GM12878 (cell line): ENCODE measurements around the gene IL4I1. TPM values are rescaled to one million over a fixed set of nuclear protein-coding genes. Genes with fewer than 3 reads are reported as not detected.

ENCODE experiments used
- BCL11A ChIP-seq: IDR thresholded peaks from 2 replicates; pipeline ENCODE4 v1.6.1; 2011; ENCODE audit warnings: low read depth, low read length
- CBX5 ChIP-seq: sonication (generic); IDR thresholded peaks from 2 replicates; pipeline ENCODE4 v1.6.1; 2016; ENCODE audit warnings: low read depth, moderate library complexity, mild to moderate bottlenecking, inconsistent platforms
- CHD4 ChIP-seq: fragments of 200-600 bp; sonication (generic); IDR thresholded peaks from 2 replicates; pipeline ENCODE4 v1.6.1; 2016; ENCODE audit warnings: mild to moderate bottlenecking
- CUX1 ChIP-seq: IDR thresholded peaks from 2 replicates; pipeline ENCODE4 v1.6.1; 2012; ENCODE audit warnings: improper control_type of control experiment, low read depth, low read length; ENCODE audit not compliant: insufficient replicate concordance
- HDGF ChIP-seq: fragments of 450-650 bp; IDR thresholded peaks from 2 replicates; pipeline ENCODE4 v1.6.1; 2016; ENCODE audit warnings: antibody characterized with exemption
- MTA2 ChIP-seq: fragments of 450-650 bp; IDR thresholded peaks from 2 replicates; pipeline ENCODE4 v1.6.1; 2016; ENCODE audit warnings: low read depth, mild to moderate bottlenecking, moderate library complexity
- MYB ChIP-seq: fragments of 150-350 bp; IDR thresholded peaks from 2 replicates; pipeline ENCODE4 v1.6.1; 2014; ENCODE audit warnings: mild to moderate bottlenecking, low read depth, low read length, borderline replicate concordance
- RAD21 ChIP-seq: IDR thresholded peaks from 2 replicates; pipeline ENCODE4 v1.6.1; 2011; ENCODE audit warnings: mild to moderate bottlenecking, low read depth, low read length, moderate library complexity; ENCODE audit not compliant: insufficient read depth
- RCOR1 ChIP-seq: conservative IDR thresholded peaks from 2 replicates; pipeline ENCODE4 v1.6.1; 2012; ENCODE audit warnings: low read depth, low read length, improper control_type of control experiment
- SIN3A ChIP-seq: IDR thresholded peaks from 2 replicates; pipeline ENCODE4 v1.6.1; 2012; ENCODE audit warnings: low read depth, low read length, improper control_type of control experiment
- SMAD1 ChIP-seq: fragments of 450-650 bp; IDR thresholded peaks from 2 replicates; pipeline ENCODE4 v1.6.1; 2018; ENCODE audit warnings: mild to moderate bottlenecking, low read depth; ENCODE audit not compliant: partially characterized antibody
- STAT3 ChIP-seq: IDR thresholded peaks from 2 replicates; pipeline ENCODE4 v1.6.1; 2011; ENCODE audit warnings: low read depth, low read length, improper control_type of control experiment
- SUPT20H ChIP-seq: IDR thresholded peaks from 2 replicates; pipeline ENCODE4 v1.6.1; 2011; ENCODE audit warnings: low read depth, mild to moderate bottlenecking, low read length, moderate library complexity, borderline replicate concordance; ENCODE audit not compliant: control insufficient read depth
- ZBTB33 ChIP-seq: fragments of 450-650 bp; IDR thresholded peaks from 2 replicates; pipeline ENCODE4 v1.6.1; 2017; ENCODE audit warnings: mild to moderate bottlenecking
- ZNF384 ChIP-seq: IDR thresholded peaks from 2 replicates; pipeline ENCODE4 v1.6.1; 2012; ENCODE audit warnings: low read depth, mild to moderate bottlenecking, low read length, improper control_type of control experiment, borderline replicate concordance
- polyA plus RNA-seq, 11 experiments: library from polyadenylated mRNA; depleted of rRNA in 4 of 11; unstranded in 6 of 11; stranded (reverse) in 5 of 11; fragments of >200 nt; fragmentation: Nextera tagmentation in 4 of 11; fragmentation: Illumina TruSeq in 1 of 11; extraction: Ambion mirVana in 4 of 11; extraction: Trizol in 1 of 11; gene quantifications; 1 replicate in 1 of 11; 2 replicates in 10 of 11; pipeline versions ENCODE4 v1.2.1 to v1.2.3, GENCODE V29; 2011 to 2016; ENCODE audit warnings: inconsistent platforms in 2 of 11, missing spikeins in 2 of 11, low read depth in 1 of 11
- total RNA-seq, 4 experiments: library from RNA; depleted of rRNA in 3 of 4; stranded (reverse); fragments of >200 nt in 3 of 4; fragmentation: Illumina TruSeq in 1 of 4; extraction: Trizol in 1 of 4; gene quantifications; 2 replicates each; pipeline versions ENCODE4 v1.2.1 to v1.2.3, GENCODE V29; 2013 to 2021
- TF ChIP-seq, protein P1 (sequence below): IDR thresholded peaks from 2 replicates; pipeline ENCODE4 v1.6.1; 2012; ENCODE audit warnings: low read length, inconsistent platforms
- TF ChIP-seq, protein P2 (sequence below): fragments of 450-650 bp; formaldehyde crosslinking; IDR thresholded peaks from 2 replicates; pipeline ENCODE4 v1.4.0; 2020; ENCODE audit warnings: mild to moderate bottlenecking, moderate library complexity

Gene IL4I1
- total and polyA plus RNA-seq, 10 of the 15 experiments (the other 5 are each of a cell fraction or from before 2014, with no cell fraction given) = 0.62 to 83.8 (median 42.8) TPM

DNA sequence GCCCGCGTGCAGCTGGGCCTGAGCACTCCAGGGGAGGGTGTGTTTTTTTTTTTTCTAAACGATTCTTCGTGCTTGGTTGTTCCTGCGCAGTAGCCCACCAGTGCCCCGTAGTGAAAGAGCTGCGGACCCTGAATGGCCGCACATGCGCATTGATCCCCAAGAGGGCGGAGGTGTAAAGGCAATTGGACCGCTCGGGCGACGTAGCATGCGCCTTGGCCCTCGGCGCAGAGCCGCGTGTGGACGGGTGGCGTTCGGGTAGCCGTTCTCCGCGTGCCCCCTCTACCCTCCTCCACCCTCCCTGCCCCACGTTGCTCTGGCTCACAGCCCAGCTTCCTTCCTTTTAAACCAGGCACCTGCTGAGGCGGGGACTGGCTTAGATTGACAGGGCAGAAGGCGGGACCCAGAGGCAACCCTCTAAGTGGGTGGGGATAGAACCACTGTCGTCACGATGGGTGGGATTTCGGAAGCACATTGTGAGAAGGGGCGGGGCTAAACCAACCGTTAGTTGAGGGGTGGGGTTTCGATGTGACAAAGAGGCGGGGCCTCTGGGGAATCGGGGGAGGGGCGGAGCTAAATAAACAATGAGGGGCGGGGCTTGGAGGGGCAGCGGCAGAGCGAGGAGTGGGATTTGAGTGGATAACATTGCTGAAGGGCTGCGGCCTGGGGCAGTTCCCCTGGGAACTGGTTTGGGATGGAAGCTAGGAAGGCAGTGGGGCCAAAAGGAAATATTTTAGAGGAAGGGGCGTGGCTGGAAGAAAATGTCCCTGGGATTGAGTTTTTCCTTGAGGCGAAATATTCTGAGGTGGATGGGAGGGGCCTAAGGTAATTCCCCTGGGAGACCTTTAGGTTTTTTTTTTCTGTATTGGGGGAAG lies 33.2 kb upstream of the IL4I1 start (continued):
- TF ChIP-seq ZBTB33 (no peak), CHD4 (no peak), SIN3A (peak; percentile 81), RCOR1 (no peak), BCL11A (no peak), STAT3 (no peak), ZNF384 (no peak), RAD21 (no peak), CBX5 (no peak), CUX1 (no peak), SMAD1 (peak; percentile 70), MYB (no peak), MTA2 (no peak), HDGF (peak; percentile 74; the same call in 1 of the 2 replicates), SUPT20H (no peak)
- TF ChIP-seq, protein P1, sequence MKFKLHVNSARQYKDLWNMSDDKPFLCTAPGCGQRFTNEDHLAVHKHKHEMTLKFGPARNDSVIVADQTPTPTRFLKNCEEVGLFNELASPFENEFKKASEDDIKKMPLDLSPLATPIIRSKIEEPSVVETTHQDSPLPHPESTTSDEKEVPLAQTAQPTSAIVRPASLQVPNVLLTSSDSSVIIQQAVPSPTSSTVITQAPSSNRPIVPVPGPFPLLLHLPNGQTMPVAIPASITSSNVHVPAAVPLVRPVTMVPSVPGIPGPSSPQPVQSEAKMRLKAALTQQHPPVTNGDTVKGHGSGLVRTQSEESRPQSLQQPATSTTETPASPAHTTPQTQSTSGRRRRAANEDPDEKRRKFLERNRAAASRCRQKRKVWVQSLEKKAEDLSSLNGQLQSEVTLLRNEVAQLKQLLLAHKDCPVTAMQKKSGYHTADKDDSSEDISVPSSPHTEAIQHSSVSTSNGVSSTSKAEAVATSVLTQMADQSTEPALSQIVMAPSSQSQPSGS = no peak
- TF ChIP-seq, protein P2, sequence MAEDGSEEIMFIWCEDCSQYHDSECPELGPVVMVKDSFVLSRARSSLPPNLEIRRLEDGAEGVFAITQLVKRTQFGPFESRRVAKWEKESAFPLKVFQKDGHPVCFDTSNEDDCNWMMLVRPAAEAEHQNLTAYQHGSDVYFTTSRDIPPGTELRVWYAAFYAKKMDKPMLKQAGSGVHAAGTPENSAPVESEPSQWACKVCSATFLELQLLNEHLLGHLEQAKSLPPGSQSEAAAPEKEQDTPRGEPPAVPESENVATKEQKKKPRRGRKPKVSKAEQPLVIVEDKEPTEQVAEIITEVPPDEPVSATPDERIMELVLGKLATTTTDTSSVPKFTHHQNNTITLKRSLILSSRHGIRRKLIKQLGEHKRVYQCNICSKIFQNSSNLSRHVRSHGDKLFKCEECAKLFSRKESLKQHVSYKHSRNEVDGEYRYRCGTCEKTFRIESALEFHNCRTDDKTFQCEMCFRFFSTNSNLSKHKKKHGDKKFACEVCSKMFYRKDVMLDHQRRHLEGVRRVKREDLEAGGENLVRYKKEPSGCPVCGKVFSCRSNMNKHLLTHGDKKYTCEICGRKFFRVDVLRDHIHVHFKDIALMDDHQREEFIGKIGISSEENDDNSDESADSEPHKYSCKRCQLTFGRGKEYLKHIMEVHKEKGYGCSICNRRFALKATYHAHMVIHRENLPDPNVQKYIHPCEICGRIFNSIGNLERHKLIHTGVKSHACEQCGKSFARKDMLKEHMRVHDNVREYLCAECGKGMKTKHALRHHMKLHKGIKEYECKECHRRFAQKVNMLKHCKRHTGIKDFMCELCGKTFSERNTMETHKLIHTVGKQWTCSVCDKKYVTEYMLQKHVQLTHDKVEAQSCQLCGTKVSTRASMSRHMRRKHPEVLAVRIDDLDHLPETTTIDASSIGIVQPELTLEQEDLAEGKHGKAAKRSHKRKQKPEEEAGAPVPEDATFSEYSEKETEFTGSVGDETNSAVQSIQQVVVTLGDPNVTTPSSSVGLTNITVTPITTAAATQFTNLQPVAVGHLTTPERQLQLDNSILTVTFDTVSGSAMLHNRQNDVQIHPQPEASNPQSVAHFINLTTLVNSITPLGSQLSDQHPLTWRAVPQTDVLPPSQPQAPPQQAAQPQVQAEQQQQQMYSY (CRISPR knock-in tag) = 0 out of 2 replicates have a peak, but pooled peaks have one; percentile 26
